ENCODE results near the gene DRC3.
"Not testable (repeated sequence)": the region's sequence is repeated elsewhere in the genome, so short reads cannot be mapped to it uniquely, and the experiment has no call there.

The DRC3 gene, protein sequence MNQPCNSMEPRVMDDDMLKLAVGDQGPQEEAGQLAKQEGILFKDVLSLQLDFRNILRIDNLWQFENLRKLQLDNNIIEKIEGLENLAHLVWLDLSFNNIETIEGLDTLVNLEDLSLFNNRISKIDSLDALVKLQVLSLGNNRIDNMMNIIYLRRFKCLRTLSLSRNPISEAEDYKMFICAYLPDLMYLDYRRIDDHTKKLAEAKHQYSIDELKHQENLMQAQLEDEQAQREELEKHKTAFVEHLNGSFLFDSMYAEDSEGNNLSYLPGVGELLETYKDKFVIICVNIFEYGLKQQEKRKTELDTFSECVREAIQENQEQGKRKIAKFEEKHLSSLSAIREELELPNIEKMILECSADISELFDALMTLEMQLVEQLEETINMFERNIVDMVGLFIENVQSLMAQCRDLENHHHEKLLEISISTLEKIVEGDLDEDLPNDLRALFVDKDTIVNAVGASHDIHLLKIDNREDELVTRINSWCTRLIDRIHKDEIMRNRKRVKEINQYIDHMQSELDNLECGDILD

DNA sequence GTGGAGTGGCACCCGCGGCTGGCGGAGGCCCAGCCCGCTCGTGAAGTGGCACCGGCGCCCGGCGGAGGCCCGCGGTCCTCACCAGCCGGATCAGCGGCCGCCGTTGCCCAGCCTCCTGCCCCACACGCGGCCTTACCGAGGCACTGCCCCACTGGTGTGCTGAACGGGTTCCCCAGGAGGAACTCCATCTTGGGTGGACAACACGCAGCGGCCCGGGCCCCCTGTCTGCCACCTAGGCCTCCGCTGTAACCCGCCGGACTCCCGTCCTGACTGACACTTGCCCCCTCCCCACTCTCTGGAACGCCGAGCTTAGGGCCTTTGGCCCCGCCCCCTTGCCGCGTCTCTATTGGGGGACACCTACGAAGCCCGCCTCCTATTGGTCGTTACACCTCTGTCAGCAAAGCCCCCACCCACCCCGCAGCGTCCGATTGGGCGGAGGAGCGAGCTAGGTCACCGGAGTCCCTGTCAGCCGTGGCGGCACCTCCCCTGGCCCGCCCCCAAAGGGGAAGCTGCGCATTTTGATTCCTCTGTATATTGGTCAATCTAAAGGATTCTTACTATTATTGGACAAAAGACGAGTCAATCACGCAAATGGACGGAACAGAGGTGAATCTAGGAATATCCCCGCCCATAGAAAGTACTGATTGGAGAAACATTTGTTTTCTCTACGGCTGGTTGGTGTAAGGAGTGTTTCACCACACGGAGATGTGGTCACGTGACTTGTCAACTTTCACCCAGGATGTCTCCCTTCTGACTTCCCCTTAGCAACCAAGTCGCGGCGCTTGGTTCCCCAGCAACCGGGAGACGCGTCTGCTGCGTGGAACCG lies at the start of gene DRC3, which contains the start of gene TOM1L2:
Gene DRC3, plus strand, starts transcription at position 737 of the 826 bp plus-strand sequence. CDS start 4,737 bp downstream, outside the sequence.
Gene TOM1L2, minus strand, starts transcription at position 275 of the 826 bp plus-strand sequence. Its CDS starts 87 bp downstream, at position 188.
- DNase-seq (ENCODE audit: low spot score): peak; percentile 100

DNA sequence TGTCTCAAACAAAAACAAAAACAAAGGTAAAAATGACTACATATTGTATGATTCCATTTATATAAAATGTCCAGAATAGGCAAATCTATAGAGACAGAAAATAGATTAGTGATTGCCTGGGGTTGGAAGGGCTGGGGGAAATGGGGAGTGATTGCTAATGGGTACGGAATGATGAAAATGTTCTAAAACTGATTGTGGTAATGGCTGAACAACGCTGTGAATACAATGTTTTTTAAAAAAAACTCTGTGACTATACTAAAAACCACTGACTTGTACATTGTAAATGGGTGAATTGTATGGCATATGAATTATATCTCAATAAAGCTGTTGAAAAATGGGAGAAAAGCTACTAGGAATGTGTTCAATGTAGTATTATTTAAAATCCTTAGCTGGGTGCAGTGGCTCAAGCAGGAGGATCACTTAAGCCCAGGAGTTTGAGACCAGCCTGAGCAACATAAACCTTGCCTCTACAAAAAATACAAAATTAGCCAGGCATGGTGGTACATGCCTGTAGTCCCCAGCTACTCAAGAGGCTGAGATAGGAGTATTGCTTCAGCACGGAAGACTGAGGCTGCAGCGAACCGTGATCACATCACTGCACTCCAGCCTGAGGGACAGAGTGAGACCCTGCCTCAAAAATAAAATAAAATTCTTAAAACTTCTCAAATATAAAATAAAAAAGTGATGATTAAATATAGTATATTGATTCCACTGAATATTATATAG lies 48.4 kb upstream of the DRC3 start:
- DNase-seq (ENCODE audit: low spot score): no peak

DNA sequence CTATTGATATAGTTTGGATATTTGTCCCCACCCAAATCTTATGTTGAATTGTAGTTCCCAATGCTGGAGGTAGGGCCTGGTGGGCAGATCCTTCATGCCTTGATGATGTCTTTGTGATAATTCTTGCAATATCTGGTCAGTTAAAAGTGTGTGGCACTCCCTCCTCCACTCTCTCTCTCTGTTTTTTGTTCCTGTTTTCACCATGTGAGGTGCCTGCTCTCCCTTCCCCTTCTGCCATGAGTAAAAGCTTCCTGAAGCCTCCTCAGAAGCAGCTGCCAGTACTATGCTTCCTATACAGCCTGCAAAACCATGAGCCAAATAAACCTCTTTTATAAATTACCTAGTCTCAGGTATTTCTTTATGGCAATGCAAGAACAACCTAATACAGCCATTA lies 47.8 kb upstream of the DRC3 start:
- no peak for DNase-seq (ENCODE audit: low spot score)

DNA sequence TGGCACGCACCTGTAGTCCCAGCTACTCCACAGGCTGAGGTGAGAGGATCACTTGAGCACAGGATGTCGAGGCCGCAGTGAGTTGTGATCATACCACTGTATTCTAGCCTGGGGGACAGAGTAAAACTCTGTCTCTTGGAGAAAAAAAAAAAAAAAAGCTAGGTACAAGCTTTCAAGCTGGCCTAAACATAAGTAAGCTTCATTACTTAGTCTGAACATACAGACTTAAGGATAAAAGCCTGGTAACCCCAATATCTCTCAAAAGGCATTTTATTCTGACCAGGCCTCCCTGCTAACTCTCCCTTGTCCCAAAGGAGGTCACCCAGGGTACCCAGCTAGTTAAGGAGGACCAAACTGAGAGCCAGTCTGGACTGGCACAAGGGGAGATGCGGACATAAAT lies 46.6 kb upstream of the DRC3 start:
- DNase-seq (ENCODE audit: low spot score): no peak

DNA sequence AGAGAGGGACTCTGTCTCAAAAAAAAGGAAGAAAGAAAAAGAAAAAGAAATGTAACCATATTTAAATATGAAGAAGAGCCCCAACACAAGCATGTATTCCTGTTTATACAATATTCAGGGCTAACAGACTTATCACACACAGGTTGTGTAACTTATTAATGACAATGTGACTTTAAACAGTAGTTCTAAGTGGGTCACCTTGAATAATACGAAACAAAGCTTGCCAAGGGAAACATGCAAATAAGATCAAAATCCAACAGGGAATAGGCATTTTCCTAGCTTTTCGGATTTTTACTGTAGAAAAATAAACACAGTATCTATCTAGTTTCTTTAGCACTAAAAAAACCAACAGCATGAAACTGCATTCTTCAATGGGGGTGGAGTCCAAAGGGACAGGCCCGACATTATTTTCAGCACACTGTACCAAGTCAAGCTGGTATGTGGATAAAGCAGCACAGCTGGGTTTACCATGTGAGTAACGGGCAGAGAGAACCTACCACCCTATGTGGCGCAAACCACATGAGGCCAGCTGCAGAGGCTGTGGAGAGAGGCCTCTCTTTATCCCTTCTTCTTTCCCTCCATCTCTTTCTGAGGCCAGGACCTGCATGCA lies 45.7 kb upstream of the DRC3 start:
- DNase-seq (ENCODE audit: low spot score): no peak

DNA sequence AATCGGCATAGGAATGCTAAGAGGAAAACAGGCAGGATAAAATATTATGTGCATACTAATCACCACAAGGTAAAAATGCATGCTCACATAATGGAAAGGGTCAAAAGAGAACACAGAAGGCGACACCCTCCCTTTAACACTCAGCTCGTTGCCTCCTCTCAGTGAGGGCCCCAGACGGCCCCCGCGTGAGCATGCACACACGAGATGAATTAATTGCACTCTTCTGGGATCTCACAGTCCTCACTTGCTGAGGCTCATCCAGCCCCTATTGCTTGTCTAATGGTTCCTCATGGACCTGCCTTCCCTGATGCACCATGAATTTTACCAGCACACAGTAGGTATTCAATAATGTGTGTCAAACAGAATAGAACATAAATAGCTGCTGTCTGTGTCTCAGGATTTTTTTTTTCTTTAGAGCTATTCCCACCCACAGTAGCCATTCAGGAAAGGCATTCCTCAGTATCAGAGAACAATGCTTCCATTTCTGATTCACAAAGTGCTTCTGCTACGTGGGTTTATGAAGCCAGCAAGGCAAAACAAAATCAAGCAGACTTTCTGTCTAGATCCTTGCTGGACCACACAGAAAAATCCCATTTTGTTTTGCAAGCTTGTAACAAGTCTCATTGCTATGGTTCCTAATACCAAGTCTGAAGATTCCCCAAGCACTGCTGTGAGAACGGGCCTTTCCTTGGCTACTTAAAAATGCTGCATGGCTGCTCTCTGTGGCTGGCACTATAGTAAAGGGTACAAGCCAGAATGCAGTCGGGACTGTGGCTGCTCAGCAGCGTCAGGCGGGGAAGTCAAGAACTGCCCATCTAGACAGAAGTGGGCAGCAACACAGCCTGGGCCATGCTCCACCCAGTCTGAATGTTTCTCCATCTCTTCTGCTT lies 44.0 kb upstream of the DRC3 start:
- peak; percentile 55 for DNase-seq (ENCODE audit: low spot score)

DNA sequence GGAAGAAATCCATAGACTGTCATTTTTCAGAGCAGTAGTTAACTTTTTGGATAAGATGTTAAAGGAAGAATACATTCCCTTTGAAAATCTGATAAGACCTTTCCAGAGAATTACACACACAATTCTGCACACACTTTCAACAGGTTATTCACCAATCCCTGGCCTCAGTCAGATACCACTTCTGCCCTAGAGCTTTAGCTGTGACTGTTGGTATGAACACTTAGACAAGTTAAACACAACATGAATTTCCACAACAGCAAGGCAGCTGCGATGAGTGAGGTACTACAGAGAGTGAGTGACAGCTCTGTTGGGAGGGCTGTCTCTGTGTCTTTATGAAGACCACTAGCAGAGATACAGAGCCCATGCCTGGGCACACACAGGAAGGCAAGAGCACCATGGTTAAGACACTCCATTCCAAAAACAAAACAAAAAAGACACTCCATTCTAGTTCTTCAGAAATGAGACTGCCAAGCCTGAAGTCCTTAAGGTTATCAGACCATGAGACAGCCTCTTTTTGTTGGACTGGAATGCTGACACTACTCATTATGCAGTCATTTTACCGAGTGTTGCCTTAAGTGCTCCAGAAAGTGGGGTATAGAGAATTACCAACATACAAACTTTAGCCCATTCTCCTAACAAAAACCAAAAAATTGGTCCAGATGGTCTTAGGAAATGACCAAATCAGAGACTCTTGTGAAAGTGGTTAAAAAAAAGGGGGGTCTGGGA lies 42.8 kb upstream of the DRC3 start:
- no peak for DNase-seq (ENCODE audit: low spot score)

DNA sequence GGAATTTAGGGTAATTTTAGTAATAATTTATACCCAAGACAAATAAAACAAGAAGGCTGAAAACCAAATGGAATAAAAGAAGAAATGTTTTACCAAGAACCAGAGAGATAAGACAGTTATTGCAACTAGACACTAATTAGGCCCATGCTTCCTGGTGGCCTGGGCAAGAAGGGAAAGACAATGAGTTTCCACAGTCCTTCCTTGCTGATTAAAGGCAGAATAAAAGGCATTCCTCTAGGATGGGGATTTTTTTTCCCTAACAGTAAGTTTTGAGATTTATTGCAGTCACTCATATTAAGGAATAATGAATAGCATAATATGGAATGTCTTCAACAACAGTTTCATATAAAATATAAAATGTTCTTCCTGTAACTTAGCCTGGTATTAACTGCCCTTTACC lies 42.0 kb upstream of the DRC3 start:
- DNase-seq (ENCODE audit: low spot score): no peak

DNA sequence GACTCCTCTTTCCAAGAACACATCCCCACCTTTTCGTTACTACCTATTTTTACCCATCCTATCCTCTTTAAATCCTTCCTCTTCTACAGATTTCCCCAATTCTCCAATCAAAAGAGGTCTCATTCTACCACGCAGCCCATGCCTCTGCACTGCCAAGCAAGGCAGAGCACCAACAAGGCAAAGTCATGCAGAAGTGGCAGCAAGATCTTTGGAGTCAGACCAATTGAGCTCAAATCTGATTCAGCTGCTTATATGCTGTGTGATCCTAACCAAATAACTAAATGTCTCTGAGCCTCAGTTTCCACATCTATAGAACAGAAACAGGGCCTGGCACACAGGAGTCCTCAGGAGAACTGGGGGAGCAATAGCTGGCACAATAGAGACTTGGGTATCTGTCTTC lies 41.5 kb upstream of the DRC3 start:
- DNase-seq (ENCODE audit: low spot score): no peak

DNA sequence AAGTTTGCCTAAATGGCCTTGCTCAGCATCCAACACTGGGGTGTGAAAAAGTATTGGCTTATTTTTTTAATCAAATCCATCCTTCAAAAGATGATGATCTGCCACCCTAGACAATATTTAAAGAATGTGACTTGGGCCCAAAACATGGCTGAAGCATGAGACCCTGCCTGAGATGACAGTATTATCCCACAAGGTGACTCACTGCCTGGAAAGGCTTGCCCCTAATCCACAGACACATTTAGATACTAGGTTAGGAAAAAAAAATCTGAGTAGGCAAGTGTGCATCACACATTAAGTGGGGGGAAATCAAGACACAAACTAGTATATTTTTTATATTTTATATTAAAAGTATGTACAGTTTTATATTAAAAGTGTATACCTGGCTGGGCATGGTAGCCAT lies 38.9 kb upstream of the DRC3 start:
- DNase-seq (ENCODE audit: low spot score): no peak

DNA sequence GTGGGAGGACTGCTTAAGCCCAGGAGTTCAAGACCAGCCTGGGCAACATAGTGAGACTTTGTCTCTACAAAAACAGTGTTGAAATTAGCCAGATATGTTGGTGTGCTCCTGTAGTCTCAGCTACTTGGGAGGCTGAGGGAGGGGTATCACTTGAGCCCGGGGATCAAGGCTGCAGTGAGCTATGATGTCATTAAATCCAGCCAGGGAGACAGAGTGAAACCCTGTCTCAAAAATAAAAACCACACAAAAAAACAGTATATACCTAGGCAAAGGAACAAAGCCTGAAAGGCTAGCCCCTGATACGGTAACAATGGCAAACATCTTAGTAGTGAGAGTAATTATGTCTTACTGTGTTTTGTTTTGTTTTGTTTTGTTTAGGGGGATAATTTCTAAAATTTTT lies 38.4 kb upstream of the DRC3 start:
- no peak for DNase-seq (ENCODE audit: low spot score)

DNA sequence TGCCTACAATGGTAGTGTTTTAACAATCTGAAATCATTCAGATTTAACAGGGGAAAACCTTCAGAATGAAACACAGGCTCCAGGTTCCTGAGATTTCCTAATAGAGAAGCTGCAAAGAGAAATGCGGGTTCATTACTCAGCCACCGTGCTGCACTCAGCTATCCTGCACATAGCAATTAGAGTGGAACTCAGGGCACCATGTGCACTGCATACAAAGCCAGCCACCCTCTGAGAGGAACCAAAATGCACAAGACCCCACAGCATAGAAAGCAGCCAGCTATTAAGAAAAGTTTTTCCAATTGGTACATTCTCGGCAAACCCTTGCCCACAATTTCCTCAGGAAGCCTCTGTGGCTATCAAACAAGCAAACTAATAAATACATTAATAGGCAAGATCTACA lies 37.9 kb upstream of the DRC3 start:
- no peak for DNase-seq (ENCODE audit: low spot score)

DNA sequence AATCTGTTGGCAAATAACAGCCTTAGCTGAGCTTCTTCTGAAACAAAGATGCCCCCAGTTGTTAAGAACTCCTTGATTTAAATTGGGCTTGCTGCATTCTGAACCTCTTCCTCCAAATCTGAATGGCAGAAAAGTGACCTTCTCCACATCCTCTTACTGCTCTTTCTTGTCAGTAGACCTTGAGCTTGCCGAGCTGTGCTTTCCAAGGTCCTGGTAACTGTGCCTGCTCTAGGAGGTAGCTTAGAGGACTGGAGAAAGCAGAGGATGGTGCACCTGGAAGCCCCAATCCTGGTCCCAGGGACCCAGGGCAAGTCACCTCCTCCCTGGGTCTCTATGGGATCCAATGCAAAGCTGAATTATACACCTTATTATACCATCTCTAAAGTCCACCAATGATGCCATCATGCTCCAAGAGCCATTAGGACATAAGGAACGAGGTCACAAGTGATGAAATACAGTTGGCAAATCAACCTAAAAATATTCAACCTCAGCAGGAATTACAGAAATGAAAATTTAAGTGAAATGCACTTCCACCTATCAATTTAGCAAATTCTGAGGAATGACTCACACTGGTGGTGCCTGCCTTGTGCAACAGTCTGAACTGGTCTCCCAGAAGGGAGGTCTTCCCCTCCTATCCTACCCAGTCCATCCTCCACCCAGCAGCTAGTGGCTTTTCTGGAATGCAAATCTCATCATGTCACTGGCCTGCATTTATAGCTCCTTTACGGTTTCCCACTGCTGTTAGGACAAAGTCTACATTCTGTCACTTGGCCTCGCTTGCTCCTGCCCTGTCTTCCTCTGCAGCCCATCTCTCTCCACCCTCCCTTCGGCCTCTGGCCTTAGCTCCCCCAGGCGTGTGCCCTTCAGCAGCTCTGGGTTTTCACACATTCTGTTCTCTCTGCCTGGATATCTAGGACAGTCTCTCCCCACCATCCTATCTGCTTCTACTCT lies 37.1 kb upstream of the DRC3 start:
- no peak for DNase-seq (ENCODE audit: low spot score)

DNA sequence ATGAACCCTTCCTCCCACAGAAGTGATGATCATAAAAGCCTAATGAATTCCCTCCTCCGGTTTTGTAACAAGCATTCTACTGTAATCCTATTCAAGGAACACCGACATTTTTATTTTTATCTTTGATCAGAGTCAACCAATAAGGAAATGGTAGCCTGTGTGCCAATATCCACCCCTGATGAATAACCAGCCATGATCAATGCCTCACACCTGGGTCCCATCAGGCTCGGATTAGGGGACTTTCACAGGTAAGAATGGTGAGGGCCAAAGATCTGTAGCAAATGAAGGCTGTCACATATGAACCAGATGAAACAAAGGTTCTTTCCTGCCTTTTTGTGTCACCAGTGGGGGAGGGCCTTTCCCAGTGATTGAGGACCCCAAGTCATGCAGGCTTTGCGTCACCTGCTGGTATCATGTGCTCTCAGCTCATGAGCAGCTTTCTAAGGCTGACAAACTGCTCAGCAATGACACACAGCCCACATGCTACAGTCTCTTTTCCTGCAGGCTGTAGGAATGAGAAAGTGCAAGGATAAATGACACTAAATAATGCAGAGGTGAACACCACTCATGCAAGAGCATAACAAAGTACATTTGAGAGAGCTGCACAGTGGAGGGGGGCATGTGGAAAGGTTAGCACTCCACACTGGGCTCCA lies 35.3 kb upstream of the DRC3 start:
- DNase-seq (ENCODE audit: low spot score): no peak

DNA sequence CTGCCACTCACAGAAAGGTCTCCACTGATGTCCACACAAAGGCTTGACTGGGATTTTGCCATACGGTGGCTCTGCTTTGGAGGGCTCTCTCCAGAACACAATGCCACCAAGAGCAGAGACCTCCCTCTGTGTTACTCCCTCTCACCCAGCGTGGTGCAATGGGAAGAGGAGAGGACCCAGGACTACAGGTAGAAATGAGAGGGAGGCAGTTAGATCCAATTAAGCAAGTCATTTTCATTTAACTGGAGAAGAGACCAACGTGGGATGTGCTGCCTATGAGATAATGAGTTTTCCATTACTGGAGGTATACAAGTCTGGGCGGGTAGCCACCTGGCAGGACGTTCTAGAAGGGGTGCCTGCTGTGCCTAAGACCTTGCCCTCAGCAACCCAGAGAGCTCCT lies 34.7 kb upstream of the DRC3 start:
- no peak for DNase-seq (ENCODE audit: low spot score)

DNA sequence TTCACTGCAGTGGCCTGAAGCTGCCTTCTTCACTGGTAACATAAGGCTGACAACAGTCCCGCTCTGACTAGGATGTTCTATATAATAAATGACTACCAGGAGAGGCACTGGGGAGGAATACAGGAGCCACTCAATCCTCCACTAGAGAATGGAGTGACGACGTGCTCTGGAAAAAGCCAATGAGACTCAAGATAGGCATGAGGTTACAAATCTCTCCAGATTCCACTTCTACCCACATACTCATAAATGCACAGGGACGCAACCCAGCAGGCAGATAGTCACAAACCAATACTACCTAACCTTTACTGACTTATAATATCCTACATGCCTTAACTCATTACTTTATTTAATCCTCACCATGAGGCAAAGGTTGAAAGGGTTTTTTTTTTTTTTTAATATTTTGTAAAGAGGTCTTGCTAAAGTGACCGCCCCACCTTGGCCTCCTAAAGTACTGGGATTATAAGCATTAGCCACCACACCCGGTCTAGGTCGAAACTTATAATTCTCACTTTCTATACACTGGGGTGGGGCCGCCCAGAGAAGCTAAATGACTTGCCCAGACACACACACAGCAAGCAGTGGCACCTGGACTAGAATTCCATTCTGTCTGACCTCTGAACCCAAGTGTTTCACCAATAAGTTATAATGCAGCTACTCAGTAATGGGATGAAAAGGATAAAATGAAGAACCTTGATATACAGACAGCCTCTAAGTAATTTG lies 34.1 kb upstream of the DRC3 start:
- DNase-seq (ENCODE audit: low spot score): no peak

DNA sequence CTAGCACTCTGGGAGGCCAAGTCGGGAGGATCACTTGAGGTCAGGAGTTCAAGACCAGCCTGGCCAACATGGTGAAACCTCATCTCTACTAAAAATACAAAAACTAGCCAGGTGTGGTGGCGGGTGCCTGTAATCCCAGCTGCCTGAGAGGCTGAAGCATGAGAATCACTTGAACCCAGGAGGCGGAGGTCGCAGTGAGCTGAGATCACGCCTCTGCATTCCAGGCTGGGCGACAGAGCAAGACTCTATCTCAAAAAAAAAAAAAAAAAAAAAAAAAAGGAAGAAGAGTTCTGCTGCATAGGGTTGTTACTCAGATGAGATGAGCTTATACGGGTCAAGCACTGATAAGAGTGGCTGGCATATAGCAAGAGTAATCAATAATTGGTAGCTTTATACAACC lies 32.7 kb upstream of the DRC3 start:
- not testable (repeated sequence) for DNase-seq (ENCODE audit: low spot score)

DNA sequence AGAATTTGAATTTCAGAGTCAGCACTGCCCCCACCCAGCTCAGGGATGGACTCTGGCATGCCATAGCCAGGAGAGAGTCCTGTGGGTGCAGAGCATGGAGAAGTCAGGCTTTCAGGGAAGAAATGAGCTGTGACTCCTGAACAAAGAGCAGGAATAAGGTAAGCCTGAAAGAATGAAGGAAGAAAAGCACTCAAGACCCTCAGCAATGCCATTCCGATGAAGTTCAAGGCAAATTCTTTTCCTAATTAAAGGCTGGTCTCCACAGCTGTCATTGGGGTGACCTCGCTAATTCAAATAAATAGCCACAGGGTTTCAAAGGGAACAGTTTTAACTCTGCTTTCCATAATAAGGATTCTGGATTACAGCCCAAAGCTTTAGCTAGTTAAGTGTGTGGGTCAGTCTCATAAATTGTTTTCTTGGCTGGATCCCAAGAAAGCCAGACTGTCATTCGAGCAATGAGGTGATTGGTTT lies 32.2 kb upstream of the DRC3 start:
- DNase-seq (ENCODE audit: low spot score): no peak

Data from kidney capillary endothelial cell (primary cell).